Measurements from ENCODE around the gene CCDC73. TPM values are rescaled to one million over a fixed set of nuclear protein-coding genes. Genes with fewer than 3 reads are reported as not detected.

The CCDC73 gene
- total RNA-seq, 1 donor from 2014 or later = not detected

GRCh38 chr11:32821917-32822560 lies 27.6 kb upstream of the CCDC73 start:
- no peaks in the 10 kb centered on the region for H3K9me3 Mint-ChIP-seq (ENCODE audit: low read depth)

GRCh38 chr11:32821517-32821916 lies 27.1 kb upstream of the CCDC73 start:
- H3K27me3 Mint-ChIP-seq (ENCODE audit: low read depth) = peaks cover 32% of the 10 kb centered on the region
- no peak overlapping the region for H3K4me3 Mint-ChIP-seq (ENCODE audit: unreplicated experiment)
- no peak for TF ChIP-seq CTCF (IDR thresholded peaks at IDR 0.05)
- H3K9me3 Mint-ChIP-seq (ENCODE audit: low read depth) = no peaks in the 10 kb centered on the region
- no peak overlapping the region for H3K27ac Mint-ChIP-seq (ENCODE audit: unreplicated experiment)
- no peaks in the 10 kb centered on the region for H3K36me3 Mint-ChIP-seq (ENCODE audit: low read depth)
- DNase-seq (ENCODE audit: low spot score) = no peak
- H3K4me1 Mint-ChIP-seq (ENCODE audit: low read depth) = no peaks in the 10 kb centered on the region

More at GRCh38 chr11:32821917-32822560, 27.6 kb upstream of the CCDC73 start:
- Mint-ChIP-seq H3K4me3 (ENCODE audit: unreplicated experiment) (no peak overlapping the region), H3K27ac (ENCODE audit: unreplicated experiment) (no peak overlapping the region), H3K27me3 (ENCODE audit: low read depth) (peaks cover 31% of the 10 kb centered on the region), H3K4me1 (ENCODE audit: low read depth) (no peaks in the 10 kb centered on the region), H3K36me3 (ENCODE audit: low read depth) (no peaks in the 10 kb centered on the region)
- no peak for TF ChIP-seq CTCF (IDR thresholded peaks at IDR 0.05)
- no peak for DNase-seq (ENCODE audit: low spot score)

- peaks cover 40% of the 10 kb centered on the region for H3K27me3 Mint-ChIP-seq (ENCODE audit: low read depth)
These were observed 26.0 kb upstream of the CCDC73 start for GRCh38 chr11:32820497-32820896.

GRCh38 chr11:32819187-32819586 lies 24.7 kb upstream of the CCDC73 start:
- H3K27me3 Mint-ChIP-seq (ENCODE audit: low read depth) = peaks cover 47% of the 10 kb centered on the region
- no peak for TF ChIP-seq CTCF (IDR thresholded peaks at IDR 0.05)
- H3K9me3 Mint-ChIP-seq (ENCODE audit: low read depth) = no peaks in the 10 kb centered on the region
- no peak overlapping the region for H3K27ac Mint-ChIP-seq (ENCODE audit: unreplicated experiment)
- DNase-seq (ENCODE audit: low spot score) = no peak
- H3K4me3 Mint-ChIP-seq (ENCODE audit: unreplicated experiment) = no peak overlapping the region
- H3K4me1 Mint-ChIP-seq (ENCODE audit: low read depth) = no peaks in the 10 kb centered on the region
- H3K36me3 Mint-ChIP-seq (ENCODE audit: low read depth) = no peaks in the 10 kb centered on the region

More at GRCh38 chr11:32820497-32820896, 26.0 kb upstream of the CCDC73 start:
- H3K27ac Mint-ChIP-seq (ENCODE audit: unreplicated experiment) = no peak overlapping the region
- no peaks in the 10 kb centered on the region for H3K9me3 Mint-ChIP-seq (ENCODE audit: low read depth)
- H3K4me3 Mint-ChIP-seq (ENCODE audit: unreplicated experiment) = no peak overlapping the region
- no peaks in the 10 kb centered on the region for H3K36me3 Mint-ChIP-seq (ENCODE audit: low read depth)
- no peak for DNase-seq (ENCODE audit: low spot score)
- TF ChIP-seq CTCF (IDR thresholded peaks at IDR 0.05) = no peak
- H3K4me1 Mint-ChIP-seq (ENCODE audit: low read depth) = no peaks in the 10 kb centered on the region

GRCh38 chr11:32817852-32818183 lies 23.4 kb upstream of the CCDC73 start:
- Mint-ChIP-seq H3K27me3 (ENCODE audit: low read depth) (peaks cover 51% of the 10 kb centered on the region), H3K4me3 (ENCODE audit: unreplicated experiment) (no peak overlapping the region), H3K36me3 (ENCODE audit: low read depth) (no peaks in the 10 kb centered on the region), H3K27ac (ENCODE audit: unreplicated experiment) (no peak overlapping the region), H3K4me1 (ENCODE audit: low read depth) (no peaks in the 10 kb centered on the region), H3K9me3 (ENCODE audit: low read depth) (no peaks in the 10 kb centered on the region)
- DNase-seq (ENCODE audit: low spot score) = no peak
- TF ChIP-seq CTCF (IDR thresholded peaks at IDR 0.05) = no peak

Data from chondrocyte (in vitro differentiated cells).